ENCODE data around the gene DDX25. TPM values are rescaled to one million over a fixed set of nuclear protein-coding genes. Genes with fewer than 3 reads are reported as not detected.

DDX25 gene
- total and polyA plus RNA-seq, 9 of the 15 experiments (the other 6 are each of a cell fraction or from before 2014, with no cell fraction given), result not detected

DNA sequence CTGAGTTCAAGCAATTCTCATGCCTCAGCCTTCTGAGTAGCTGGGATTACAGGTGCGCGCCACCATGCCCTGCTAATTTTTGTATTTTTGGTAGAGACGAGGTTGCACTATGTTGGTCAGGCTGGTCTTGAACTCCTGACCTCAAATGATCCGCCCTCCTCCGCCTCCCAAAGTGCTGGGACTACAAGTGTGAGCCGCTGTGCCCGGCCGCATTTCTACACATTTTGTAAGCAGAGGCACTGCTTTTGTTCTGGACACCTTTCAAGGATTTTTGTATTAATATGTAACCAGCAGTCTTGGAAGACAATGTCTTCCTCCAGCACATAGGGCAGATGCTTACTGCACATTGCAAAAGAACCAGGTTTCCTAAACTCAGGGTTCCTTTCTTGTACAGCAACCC lies 30.2 kb downstream of the DDX25 start (continued):
- TF ChIP-seq REST (IDR thresholded peaks at IDR 0.05; ENCODE audit: borderline replicate concordance), result no peak
- no peak for TF ChIP-seq REST (CRISPR knock-in tag; IDR thresholded peaks at IDR 0.05; ENCODE audit: low read depth)
- TF ChIP-seq MAZ (CRISPR knock-in tag; conservative IDR thresholded peaks at IDR 0.05 in 1 of 2, IDR thresholded peaks at IDR 0.05 in 1 of 2), result no peak
- no peak for TF ChIP-seq TCF7L2 (IDR thresholded peaks at IDR 0.05; ENCODE audit: low read depth, low read length)
- no peak for TF ChIP-seq NFATC3 (IDR thresholded peaks at IDR 0.05)

Data from K562 (cell line).